CD4-positive, CD25-positive, alpha-beta regulatory T cell (primary cell): Measurements from ENCODE around the gene TTYH3. TPM values are rescaled to one million over a fixed set of nuclear protein-coding genes. Genes with fewer than 3 reads are reported as not detected.
A peak's percentile ranks its signal among the peaks of the same experiment; 100 is the strongest.
"Not testable (repeated sequence)": the region's sequence is repeated elsewhere in the genome, so short reads cannot be mapped to it uniquely, and the experiment has no call there.

ENCODE experiments used
- ATAC-seq, 2 donors: fragments of 150-1000 bp; cut with Tn5 transposase; one replicate each; pipeline ENCODE4 v1.10.0; 2021; ENCODE audit warnings: low read depth in 2 of 2, moderate number of reproducible peaks in 2 of 2, moderate library complexity in 1 of 2
- DNase-seq, 3 donors: peaks; one replicate each; pipeline versions ENCODE4 v3.0.0 to v3.0.0-alpha.2; 2012 to 2022; ENCODE audit warnings: mixed read lengths in 1 of 3
- H3K27ac ChIP-seq: one replicate; pipeline ENCODE4 v1.7.0; 2013; ENCODE audit warnings: mild to moderate bottlenecking, low read length; ENCODE audit not compliant: insufficient read depth, poor library complexity, severe bottlenecking
- H3K27me3 ChIP-seq: one replicate; pipeline ENCODE4 v1.7.0; 2013; ENCODE audit warnings: low read length; ENCODE audit not compliant: control insufficient read depth, insufficient read depth
- H3K36me3 ChIP-seq: one replicate; pipeline ENCODE4 v1.7.0; 2013; ENCODE audit warnings: mild to moderate bottlenecking, low read length, moderate library complexity; ENCODE audit not compliant: control insufficient read depth, insufficient read depth
- H3K4me1 ChIP-seq: 2 replicates; pipeline ENCODE4 v1.7.0; 2013; ENCODE audit warnings: mild to moderate bottlenecking, low read length; ENCODE audit not compliant: insufficient read depth, control insufficient read depth, poor library complexity, severe bottlenecking
- H3K4me3 ChIP-seq: one replicate; pipeline ENCODE4 v1.7.0; 2013; ENCODE audit warnings: low read depth, mild to moderate bottlenecking, low read length, moderate library complexity
- H3K9me3 ChIP-seq, 2 experiments: 1 replicate in 1 of 2; 2 replicates in 1 of 2; pipeline ENCODE4 v1.7.0; 2013; ENCODE audit warnings: low read length in 2 of 2, mild to moderate bottlenecking in 1 of 2, moderate library complexity in 1 of 2; ENCODE audit not compliant: control insufficient read depth in 2 of 2
- H3K27ac Mint-ChIP-seq, 3 donors: one replicate each; pipeline ENCODE4 v1.8.0; 2020 to 2022; ENCODE audit warnings: mild to moderate bottlenecking in 3 of 3, mixed read lengths in 3 of 3, moderate library complexity in 2 of 3
- H3K27me3 Mint-ChIP-seq: one replicate; pipeline ENCODE4 v1.8.0; 2022; ENCODE audit warnings: mild to moderate bottlenecking, mixed read lengths
- H3K36me3 Mint-ChIP-seq: one replicate; pipeline ENCODE4 v1.8.0; 2020; ENCODE audit warnings: mixed read lengths
- H3K4me1 Mint-ChIP-seq, 4 donors: one replicate each; pipeline ENCODE4 v1.8.0; 2020 to 2022; ENCODE audit warnings: mixed read lengths in 4 of 4, mild to moderate bottlenecking in 1 of 4
- H3K4me3 Mint-ChIP-seq, 4 donors: one replicate each; pipeline ENCODE4 v1.8.0; 2020 to 2022; ENCODE audit warnings: mild to moderate bottlenecking in 4 of 4, mixed read lengths in 4 of 4, moderate library complexity in 3 of 4
- H3K9me3 Mint-ChIP-seq, 7 donors: one replicate each; pipeline ENCODE4 v1.8.0; 2020 to 2022; ENCODE audit warnings: mixed read lengths in 7 of 7, mild to moderate bottlenecking in 3 of 7, moderate library complexity in 2 of 7
- polyA plus RNA-seq, 4 donors: library from polyadenylated mRNA; unstranded; fragments of 300-500 nt; fragmentation: Illumina TruSeq; gene quantifications; one replicate each; pipeline ENCODE4 v1.2.3, GENCODE V29; 2021
- total RNA-seq: library from RNA; stranded (reverse); gene quantifications from one replicate; pipeline ENCODE4 v1.2.3, GENCODE V29; 2022

Gene TTYH3
- total and polyA plus RNA-seq, 5 donors from 2014 or later, result 0.56 to 20.0 (median 1.4) TPM

DNA sequence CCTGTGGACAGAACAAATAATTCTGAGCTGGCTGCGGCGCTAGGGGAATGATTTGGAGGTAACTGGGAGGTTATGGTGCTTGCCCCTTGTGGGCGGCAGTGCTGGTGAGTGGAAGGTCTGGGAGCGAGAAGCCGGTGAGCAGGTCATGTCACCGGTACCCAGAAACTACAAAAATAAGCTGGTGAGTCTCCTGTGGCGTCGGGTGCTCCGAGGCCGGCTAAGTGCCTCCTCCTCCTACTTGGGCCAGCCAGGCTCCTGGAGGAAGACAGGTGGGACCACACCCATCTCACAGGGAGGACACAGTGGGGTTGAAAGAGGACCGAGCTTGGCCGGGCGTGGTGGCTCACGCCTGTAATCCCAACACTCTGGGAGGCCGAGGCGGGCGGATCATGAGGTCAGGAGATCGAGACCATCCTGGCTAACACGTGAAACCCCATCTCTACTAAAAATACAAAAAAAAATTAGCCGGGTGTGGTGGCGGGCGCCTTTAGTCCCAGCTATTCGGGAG, 60.2 kb downstream of the TTYH3 start:
- ATAC-seq, H3K27ac ChIP-seq, H3K27ac Mint-ChIP-seq, H3K4me3 ChIP-seq, H3K36me3 Mint-ChIP-seq, H3K9me3 Mint-ChIP-seq, H3K36me3 ChIP-seq, H3K4me3 Mint-ChIP-seq, H3K9me3 ChIP-seq, DNase-seq: not testable (repeated sequence)
- Histone ChIP-seq H3K4me1 (peaks cover 16% of the 10 kb centered on the region), H3K27me3 (peaks cover 11% of the 10 kb centered on the region)
- peaks cover 0 to 21% (median 6%) of the 10 kb centered on the region in 4 donors for H3K4me1 Mint-ChIP-seq
- peaks cover 40% of the 10 kb centered on the region for H3K27me3 Mint-ChIP-seq

DNA sequence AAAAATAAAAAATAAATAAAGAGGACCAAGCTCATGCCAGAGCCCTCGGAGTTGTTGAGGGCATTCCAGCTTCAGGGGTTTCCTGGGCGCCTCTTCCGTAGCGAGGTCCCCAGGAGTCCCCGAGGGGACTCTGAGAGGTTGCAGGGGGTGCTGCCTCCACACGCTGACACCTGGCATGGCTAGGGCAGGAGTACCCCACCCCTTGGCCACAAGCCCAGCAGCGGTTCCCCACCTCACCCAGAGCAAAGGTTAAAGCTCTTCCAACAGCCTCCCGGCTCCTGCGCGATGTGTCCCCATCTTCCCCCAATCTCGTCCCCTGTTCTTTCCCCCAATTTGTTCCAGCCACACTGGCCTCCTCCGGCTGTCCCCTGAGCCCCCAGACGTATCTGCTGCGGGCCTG, 60.8 kb downstream of the TTYH3 start:
- no peak overlapping the region for H3K27ac ChIP-seq
- H3K36me3 ChIP-seq, result no peaks in the 10 kb centered on the region
- Mint-ChIP-seq H3K27me3 (peaks cover 35% of the 10 kb centered on the region), H3K9me3 (no peaks in the 10 kb centered on the region), H3K27ac (no peak overlapping the region), H3K36me3 (no peaks in the 10 kb centered on the region), H3K4me1 (peaks cover 0 to 21% (median 8%) of the 10 kb centered on the region in 4 donors), H3K4me3 (no peak overlapping the region)
- H3K4me3 ChIP-seq, result no peak overlapping the region
- peaks cover 11% of the 10 kb centered on the region for H3K27me3 ChIP-seq
- DNase-seq (no peak), ATAC-seq (no peak)
- no peaks in the 10 kb centered on the region for H3K9me3 ChIP-seq
- peaks cover 16% of the 10 kb centered on the region for H3K4me1 ChIP-seq

- not testable (repeated sequence) for H3K36me3 ChIP-seq, H3K9me3 Mint-ChIP-seq, H3K9me3 ChIP-seq, H3K4me3 Mint-ChIP-seq, H3K36me3 Mint-ChIP-seq, ATAC-seq, DNase-seq, H3K27ac Mint-ChIP-seq, H3K27ac ChIP-seq, H3K4me3 ChIP-seq
- Mint-ChIP-seq H3K4me1 (peaks cover 0 to 27% (median 9%) of the 10 kb centered on the region in 4 donors), H3K27me3 (peaks cover 33% of the 10 kb centered on the region)
- Histone ChIP-seq H3K27me3 (peaks cover 11% of the 10 kb centered on the region), H3K4me1 (peaks cover 12% of the 10 kb centered on the region)
Observed at GRCh38 chr7:2693420-2694121, 61.8 kb downstream of the TTYH3 start.

- H3K27ac Mint-ChIP-seq, H3K36me3 Mint-ChIP-seq, H3K36me3 ChIP-seq, H3K4me3 ChIP-seq, ATAC-seq, DNase-seq, H3K4me3 Mint-ChIP-seq, H3K9me3 Mint-ChIP-seq, H3K27me3 ChIP-seq, H3K9me3 ChIP-seq, H3K27ac ChIP-seq: not testable (repeated sequence)
- peaks cover 12% of the 10 kb centered on the region for H3K4me1 ChIP-seq
- peaks cover 0 to 27% (median 8%) of the 10 kb centered on the region in 4 donors for H3K4me1 Mint-ChIP-seq
- peaks cover 28% of the 10 kb centered on the region for H3K27me3 Mint-ChIP-seq
Observed at GRCh38 chr7:2694122-2694436, 62.3 kb downstream of the TTYH3 start.

DNA sequence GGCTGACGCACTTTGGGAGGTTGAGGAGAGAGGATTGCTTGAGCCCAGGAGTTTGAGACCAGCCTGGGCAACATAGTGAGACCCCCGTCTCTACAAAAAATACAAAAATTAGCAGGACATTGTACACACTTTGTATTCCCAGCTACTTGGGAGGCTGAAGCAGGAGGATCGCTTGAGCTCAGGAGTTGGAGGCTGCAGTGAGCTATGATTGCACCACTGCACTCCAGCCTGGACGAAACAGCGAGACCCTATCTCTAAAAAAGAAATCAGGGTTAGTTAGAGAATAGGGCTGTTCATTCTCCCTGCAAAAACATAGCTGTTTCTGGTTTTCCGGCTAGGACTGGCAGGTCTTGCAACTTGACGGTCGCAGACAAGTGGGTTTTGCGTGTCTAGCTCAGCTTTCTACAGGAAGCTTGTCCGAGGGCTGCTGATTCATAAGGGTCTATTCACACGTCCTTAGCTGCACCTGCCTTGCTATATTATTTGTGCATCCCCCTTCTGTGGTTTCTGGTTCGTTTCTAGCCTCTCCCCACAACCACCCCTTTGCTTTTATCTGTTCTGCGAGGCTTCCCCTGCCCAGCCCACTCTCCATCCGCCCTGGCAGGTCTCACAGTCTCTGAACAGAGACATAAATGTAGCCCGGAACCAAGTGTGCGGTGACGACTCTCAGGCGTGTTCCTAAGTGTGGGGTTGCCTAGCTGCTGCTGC, 66.9 kb downstream of the TTYH3 start:
- ATAC-seq (peak; percentile 91 to 92), DNase-seq (peak; percentile 27 to 97 (median 78))
- H3K27me3 ChIP-seq, result no peaks in the 10 kb centered on the region
- Mint-ChIP-seq H3K36me3 (no peaks in the 10 kb centered on the region), H3K9me3 (no peaks in the 10 kb centered on the region), H3K4me3 (peak overlapping the region; percentile 71 to 85 (median 76)), H3K27ac (peak overlapping the region; percentile 70 to 91 (median 78)), H3K27me3 (peaks cover 5% of the 10 kb centered on the region), H3K4me1 (peaks cover 0 to 31% (median 18%) of the 10 kb centered on the region in 4 donors)
- peak overlapping the region; percentile 57 for H3K27ac ChIP-seq
- H3K4me1 ChIP-seq, result peaks cover 22% of the 10 kb centered on the region
- peak overlapping the region; percentile 51 for H3K4me3 ChIP-seq
- no peaks in the 10 kb centered on the region for H3K9me3 ChIP-seq
- no peaks in the 10 kb centered on the region for H3K36me3 ChIP-seq

DNA sequence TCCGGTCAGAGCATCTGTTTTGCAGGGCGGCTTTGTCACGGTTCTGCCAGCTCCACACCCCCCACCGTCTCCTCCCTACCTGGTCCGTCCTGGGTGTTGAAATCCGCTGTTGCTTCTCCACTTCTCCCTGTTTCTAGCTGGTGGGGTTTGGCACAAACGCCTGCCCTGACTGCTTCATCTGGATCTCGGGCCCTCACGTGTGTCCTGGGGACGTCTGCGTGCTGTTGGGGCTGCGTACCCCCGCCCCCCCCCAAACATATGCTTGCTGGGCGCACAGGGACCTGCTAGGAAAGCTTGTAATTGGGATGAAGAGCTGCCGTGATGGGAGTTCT, 67.5 kb downstream of the TTYH3 start:
- peaks cover 2% of the 10 kb centered on the region for H3K27me3 Mint-ChIP-seq
- H3K4me1 Mint-ChIP-seq, result peaks cover 0 to 31% (median 19%) of the 10 kb centered on the region in 4 donors
- Histone ChIP-seq H3K4me1 (peaks cover 22% of the 10 kb centered on the region), H3K9me3 (no peaks in the 10 kb centered on the region), H3K27ac (peak overlapping the region; percentile 57), H3K36me3 (no peaks in the 10 kb centered on the region), H3K27me3 (no peaks in the 10 kb centered on the region), H3K4me3 (peak overlapping the region; percentile 51)
- no peak for DNase-seq
- H3K27ac Mint-ChIP-seq, result peak overlapping the region; percentile 70 to 91 (median 78)
- H3K9me3 Mint-ChIP-seq, result no peaks in the 10 kb centered on the region
- H3K4me3 Mint-ChIP-seq, result peak overlapping the region; percentile 71 to 85 (median 76)
- no peak for ATAC-seq
- no peaks in the 10 kb centered on the region for H3K36me3 Mint-ChIP-seq

- H3K4me1 Mint-ChIP-seq, result peaks cover 4 to 31% (median 19%) of the 10 kb centered on the region in 4 donors
- Histone ChIP-seq H3K36me3 (no peaks in the 10 kb centered on the region), H3K9me3 (no peaks in the 10 kb centered on the region), H3K4me1 (peaks cover 22% of the 10 kb centered on the region), H3K27ac (no peak overlapping the region), H3K4me3 (no peak overlapping the region), H3K27me3 (no peaks in the 10 kb centered on the region)
- peak overlapping the region in 2 of 3 donors; percentile 62 to 76 for H3K27ac Mint-ChIP-seq
- H3K27me3 Mint-ChIP-seq, result no peaks in the 10 kb centered on the region
- ATAC-seq (no peak), DNase-seq (no peak)
- no peaks in the 10 kb centered on the region for H3K36me3 Mint-ChIP-seq
- H3K4me3 Mint-ChIP-seq, result peak overlapping the region in 1 of 4 donors; percentile 61
- H3K9me3 Mint-ChIP-seq, result no peaks in the 10 kb centered on the region
Observed at GRCh38 chr7:2700141-2700850, 68.5 kb downstream of the TTYH3 start.
